GM21786 (cell line): Measurements from ENCODE around the gene TBPL2.

Experiments
- ATAC-seq: cut with Tn5 transposase; IDR thresholded peaks from one replicate; pipeline ENCODE4 v1.9.1; 2021; ENCODE audit not compliant: unreplicated experiment

TBPL2 gene

DNA sequence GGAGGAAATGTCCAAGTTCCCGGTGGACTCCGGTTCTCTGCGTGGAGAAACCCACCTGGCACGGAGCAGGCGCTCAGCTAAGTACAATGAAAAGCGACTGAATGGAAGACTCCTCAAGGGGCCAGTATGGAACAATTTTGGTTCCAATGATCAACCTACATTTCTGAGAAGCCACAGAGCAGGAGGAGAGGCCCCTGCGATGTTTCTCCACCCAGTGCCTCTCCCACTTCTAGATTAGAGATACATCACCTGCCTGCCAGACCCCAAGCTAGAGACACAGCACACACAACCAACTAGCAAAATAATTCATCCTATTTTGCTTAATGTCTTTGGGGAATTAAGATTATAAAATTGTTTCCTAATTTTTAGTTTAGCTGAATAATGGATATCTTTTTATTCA is 67.6 kb downstream of the TBPL2 start:
- no peak for ATAC-seq

DNA sequence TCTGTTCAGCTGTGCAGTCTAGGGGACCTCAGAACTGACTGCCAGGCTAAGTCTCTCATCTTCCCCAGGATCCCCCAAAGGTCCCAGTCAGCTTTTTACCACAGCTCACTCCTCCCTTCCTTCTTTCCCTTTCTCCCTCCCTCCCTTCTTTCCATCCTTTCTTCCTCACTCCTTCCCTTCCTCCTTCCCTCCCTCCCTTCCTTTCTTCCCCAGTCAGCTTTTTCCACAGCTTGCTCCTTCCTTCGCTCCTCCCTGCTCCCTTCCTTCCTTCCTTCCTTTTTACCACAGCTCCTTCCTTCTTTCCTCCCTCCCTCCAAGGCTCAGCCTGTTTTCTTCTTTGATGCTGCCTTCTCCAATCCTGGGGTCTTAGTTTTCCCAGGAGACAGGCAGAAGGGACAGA is 68.0 kb downstream of the TBPL2 start:
- no peak for ATAC-seq

DNA sequence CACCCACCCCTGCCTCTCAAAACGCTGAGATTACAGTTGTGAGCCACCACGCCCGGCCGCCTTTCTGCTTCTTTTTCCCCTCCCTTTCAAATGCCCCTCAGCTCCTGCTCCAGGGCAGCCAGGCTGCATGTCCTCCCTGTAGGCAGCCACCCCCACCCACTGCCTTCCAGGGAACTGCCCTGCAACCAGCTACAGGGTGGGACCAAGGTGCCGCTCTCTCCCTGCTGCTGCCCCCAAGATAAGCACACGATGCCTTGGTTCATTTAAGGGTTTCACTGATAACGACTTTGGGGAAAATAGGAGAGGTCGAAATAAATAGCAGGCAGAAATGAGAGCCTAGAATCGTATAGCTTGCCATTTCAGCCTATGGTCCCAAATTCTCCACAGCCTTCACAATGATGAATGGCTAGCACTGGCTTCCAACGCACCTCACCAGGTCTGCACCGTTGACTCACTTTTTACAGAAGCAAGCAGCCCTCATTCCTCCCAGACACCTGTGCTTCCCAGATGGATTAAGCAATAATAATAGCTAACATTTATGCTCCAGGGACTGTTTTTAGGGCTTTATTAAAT is 69.4 kb downstream of the TBPL2 start:
- ATAC-seq: no peak

DNA sequence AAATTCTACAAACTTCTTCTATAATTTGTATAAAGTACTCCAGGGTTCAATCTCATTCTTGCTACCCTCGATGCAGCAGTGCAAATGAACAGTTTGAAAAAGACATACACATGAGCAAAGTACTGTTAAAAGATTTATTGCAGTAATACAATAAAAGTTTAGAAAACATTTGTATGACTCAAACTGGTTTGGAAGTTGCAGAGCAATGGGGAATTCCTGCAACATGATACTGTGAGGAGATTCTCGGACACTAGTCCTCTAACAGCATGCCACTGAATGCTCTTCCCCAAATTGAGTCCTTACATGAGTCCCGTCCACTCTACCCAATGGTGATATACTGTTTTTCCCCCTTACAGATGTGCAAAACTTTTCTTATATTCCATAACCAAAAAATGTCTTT is 74.1 kb downstream of the TBPL2 start:
- ATAC-seq: no peak
